ENCODE measurements around the gene USP47.

GRCh38 chr11:11899401-11899800, 57.6 kb downstream of the USP47 start:
- TF ChIP-seq EZH2 (IDR thresholded peaks at IDR 0.05; ENCODE audit: low read depth) (no peak), CTCF (conservative IDR thresholded peaks at IDR 0.05) (no peak)

All from PC-9 (cell line).